Measurements from ENCODE around the gene GLP2R. TPM values are rescaled to one million over a fixed set of nuclear protein-coding genes. Genes with fewer than 3 reads are reported as not detected.

The GLP2R gene
- total and polyA plus RNA-seq, 2 of the 8 experiments (the other 6 are each of a cell fraction or from before 2014, with no cell fraction given): not detected

- Histone ChIP-seq H3K79me1 (ENCODE audit: low read depth, low read length) (no peaks in the 10 kb centered on the region), H3K18ac (ENCODE audit: extremely low read depth, low read length) (no peak overlapping the region), H3K79me2 (ENCODE audit: control insufficient read depth in 1 of 2, insufficient read depth in 2 of 2, low read length in 2 of 2) (no peaks in the 10 kb centered on the region), H3K23me2 (ENCODE audit: low read depth, low read length) (no peaks in the 10 kb centered on the region), H3K4ac (replicated peaks; ENCODE audit: insufficient read length, low read depth, low read length) (no peak overlapping the region), H2BK20ac (ENCODE audit: low read length) (no peak overlapping the region), H4K91ac (replicated peaks; ENCODE audit: insufficient read length, low read length) (no peak overlapping the region), H3K56ac (replicated peaks; ENCODE audit: insufficient read length, low read depth, low read length) (no peak overlapping the region), H2AK5ac (ENCODE audit: low read depth, low read length) (no peak overlapping the region), H2BK5ac (ENCODE audit: low read depth, low read length) (no peak overlapping the region), H3K9ac (replicated peaks in 1 of 4; ENCODE audit: extremely low read depth in 1 of 4, low read depth in 3 of 4, low read length in 3 of 4) (no peak overlapping the region), H2BK120ac (replicated peaks; ENCODE audit: low read depth, low read length) (no peak overlapping the region), H2BK15ac (ENCODE audit: low read length) (no peak overlapping the region), H3K14ac (ENCODE audit: insufficient read length) (no peak overlapping the region), H3K4me1 (replicated peaks in 1 of 4; ENCODE audit: control insufficient read depth in 3 of 4, insufficient read depth in 4 of 4, low read length in 3 of 4) (no peaks in the 10 kb centered on the region), H2BK12ac (ENCODE audit: low read depth, low read length) (no peak overlapping the region), H4K20me1 (replicated peaks in 1 of 2; ENCODE audit: control insufficient read depth in 1 of 2, insufficient read depth in 2 of 2, low read length in 2 of 2) (no peaks in the 10 kb centered on the region), H3K9me3 (ENCODE audit: insufficient read depth in 2 of 2, low read depth in 1 of 2, low read length in 1 of 2) (no peaks in the 10 kb centered on the region), H3K23ac (ENCODE audit: insufficient read length) (no peak overlapping the region), H3K27ac (ENCODE audit: low read depth, low read length) (no peak overlapping the region), H4K8ac (ENCODE audit: extremely low read depth, insufficient read depth, low read length) (no peak overlapping the region), H3K36me3 (ENCODE audit: control insufficient read depth in 2 of 4, insufficient read depth in 4 of 4, low read length in 3 of 4) (no peaks in the 10 kb centered on the region), H3K4me2 (ENCODE audit: insufficient read depth in 1 of 2, low read depth in 2 of 2, low read length in 2 of 2) (no peak overlapping the region), H3K4me3 (ENCODE audit: extremely low read depth in 1 of 4, insufficient read depth in 2 of 4, low read depth in 3 of 4, low read length in 4 of 4) (no peak overlapping the region), H4K5ac (ENCODE audit: insufficient read length, low read depth, low read length) (no peak overlapping the region), H3K27me3 (replicated peaks in 1 of 4; ENCODE audit: control insufficient read depth in 3 of 4, extremely low read depth in 1 of 4, insufficient read depth in 3 of 4, low read length in 3 of 4) (no peaks in the 10 kb centered on the region), H2AFZ (ENCODE audit: low read length) (no peak overlapping the region)
- POLR2A ChIA-PET (ENCODE audit: partially characterized antibody): no interaction called here
- DNase-seq (ENCODE audit: low read depth in 1 of 2, low spot score in 2 of 2) (peak in 1 of 2 experiments; percentile 5), FAIRE-seq (peak; percentile 62)
- CTCF ChIA-PET (ENCODE audit: partially characterized antibody): interaction anchor here (0.9 to 1.8 kb wide), 6 partner anchors 10 to 147 kb away, joined by 3 to 7 read pairs (median 4); no protein-coding TSS in a partner anchor
- WGBS, 2 experiments (ENCODE audit: extremely low coverage in 1 of 2, insufficient coverage in 1 of 2, insufficient read length in 1 of 2, insufficient replicate concordance in 2 of 2, low coverage in 1 of 2, low lambda C conversion rate in 2 of 2, missing lambda C conversion rate in 1 of 2): 54% methylated on average over 3 of the region's 3 CpGs; no CpG with 5 or more reads in 1 of the 2 experiments
These were observed 49.7 kb downstream of the GLP2R start for GRCh38 chr17:9875441-9875840.

Measured in H1 (cell line).